ENCODE data around the gene SEMA3A. TPM values are rescaled to one million over a fixed set of nuclear protein-coding genes. Genes with fewer than 3 reads are reported as not detected.

Gene SEMA3A
- total and polyA plus RNA-seq, 4 donors: 11.7 to 32.0 (median 24.1) TPM

GRCh38 chr7:83921941-83922607 lies 272.5 kb downstream of the SEMA3A start:
- no peak overlapping the region for H3K27ac ChIP-seq (ENCODE audit: low read depth, low read length)
- no peaks in the 10 kb centered on the region for H3K36me3 ChIP-seq (ENCODE audit: control insufficient read depth, insufficient read depth, low read length)
- no peaks in the 10 kb centered on the region for H3K4me1 ChIP-seq (ENCODE audit: control insufficient read depth, insufficient read depth, low read length)
- peak in 2 of 6 donors; percentile 21 to 53 for DNase-seq (ENCODE audit: low read depth in 4 of 6, low spot score in 6 of 6)
- H3K9me3 ChIP-seq (ENCODE audit: control insufficient read depth, insufficient read depth, low read length): no peaks in the 10 kb centered on the region
- WGBS (ENCODE audit: insufficient coverage): 44% methylated on average over 2 of the region's 4 CpGs
- no peak overlapping the region for H3K4me3 ChIP-seq (ENCODE audit: low read depth, low read length)
- no peaks in the 10 kb centered on the region for H3K27me3 ChIP-seq (ENCODE audit: control insufficient read depth, insufficient read depth, low read length)

- WGBS (ENCODE audit: insufficient coverage): no CpG with 5 or more reads among the region's 1 CpG
- Histone ChIP-seq H3K4me3 (ENCODE audit: low read depth, low read length) (no peak overlapping the region), H3K27me3 (ENCODE audit: control insufficient read depth, insufficient read depth, low read length) (no peaks in the 10 kb centered on the region), H3K36me3 (ENCODE audit: control insufficient read depth, insufficient read depth, low read length) (no peaks in the 10 kb centered on the region), H3K4me1 (ENCODE audit: control insufficient read depth, insufficient read depth, low read length) (no peaks in the 10 kb centered on the region), H3K9me3 (ENCODE audit: control insufficient read depth, insufficient read depth, low read length) (no peaks in the 10 kb centered on the region), H3K27ac (ENCODE audit: low read depth, low read length) (no peak overlapping the region)
- peak in 2 of 6 donors; percentile 9 to 39 for DNase-seq (ENCODE audit: low read depth in 4 of 6, low spot score in 6 of 6)
Measured at GRCh38 chr7:83921271-83921940, 273.2 kb downstream of the SEMA3A start.

DNA sequence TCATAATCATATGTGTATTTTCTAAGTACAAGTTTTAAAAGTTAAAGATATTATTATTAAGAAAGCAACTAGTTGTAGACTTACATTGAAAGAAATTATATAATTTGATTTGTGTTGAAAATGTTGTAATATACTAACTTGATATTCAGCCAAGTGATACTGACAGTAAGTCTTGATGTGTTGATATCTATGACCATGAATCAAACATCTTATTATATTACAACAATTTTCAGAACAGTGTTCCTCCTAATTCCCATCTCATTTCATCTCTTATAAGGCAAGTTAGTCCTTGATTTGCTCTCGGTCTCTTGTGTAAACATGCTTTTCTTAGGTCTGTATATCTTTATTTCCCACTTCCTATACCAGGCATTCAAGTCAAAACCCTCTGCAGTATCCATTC lies 276.4 kb downstream of the SEMA3A start:
- no peaks in the 10 kb centered on the region for H3K9me3 ChIP-seq (ENCODE audit: control insufficient read depth, insufficient read depth, low read length)
- no peak overlapping the region for H3K4me3 ChIP-seq (ENCODE audit: low read depth, low read length)
- no peaks in the 10 kb centered on the region for H3K27me3 ChIP-seq (ENCODE audit: control insufficient read depth, insufficient read depth, low read length)
- no peak for DNase-seq (ENCODE audit: low read depth in 4 of 6, low spot score in 6 of 6)
- no peaks in the 10 kb centered on the region for H3K4me1 ChIP-seq (ENCODE audit: control insufficient read depth, insufficient read depth, low read length)
- no peak overlapping the region for H3K27ac ChIP-seq (ENCODE audit: low read depth, low read length)
- no CpG with 5 or more reads among the region's 1 CpG for WGBS (ENCODE audit: insufficient coverage)
- H3K36me3 ChIP-seq (ENCODE audit: control insufficient read depth, insufficient read depth, low read length): no peaks in the 10 kb centered on the region

DNA sequence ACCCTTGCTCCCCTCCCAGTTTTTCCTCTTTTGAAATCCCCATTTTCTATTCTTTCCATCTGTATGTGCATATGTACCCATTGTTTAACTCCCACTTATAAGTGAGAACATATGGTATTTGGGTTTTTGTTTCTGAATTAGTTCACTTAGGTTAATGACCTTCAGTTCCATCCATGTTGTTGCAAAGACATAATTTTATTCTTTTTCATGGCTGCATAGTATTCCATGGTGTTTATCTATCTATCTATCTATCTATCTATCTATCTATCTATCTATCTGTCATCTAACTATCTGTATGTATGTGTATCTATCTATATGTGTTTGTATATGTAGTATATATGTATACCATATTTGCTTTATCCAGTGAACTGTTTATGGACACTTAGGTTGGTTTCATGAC lies 281.4 kb downstream of the SEMA3A start:
- Histone ChIP-seq H3K27me3 (ENCODE audit: control insufficient read depth, insufficient read depth, low read length) (no peaks in the 10 kb centered on the region), H3K4me1 (ENCODE audit: control insufficient read depth, insufficient read depth, low read length) (no peaks in the 10 kb centered on the region), H3K9me3 (ENCODE audit: control insufficient read depth, insufficient read depth, low read length) (no peaks in the 10 kb centered on the region), H3K27ac (ENCODE audit: low read depth, low read length) (no peak overlapping the region), H3K36me3 (ENCODE audit: control insufficient read depth, insufficient read depth, low read length) (no peaks in the 10 kb centered on the region), H3K4me3 (ENCODE audit: low read depth, low read length) (no peak overlapping the region)
- no peak for DNase-seq (ENCODE audit: low read depth in 4 of 6, low spot score in 6 of 6)

DNA sequence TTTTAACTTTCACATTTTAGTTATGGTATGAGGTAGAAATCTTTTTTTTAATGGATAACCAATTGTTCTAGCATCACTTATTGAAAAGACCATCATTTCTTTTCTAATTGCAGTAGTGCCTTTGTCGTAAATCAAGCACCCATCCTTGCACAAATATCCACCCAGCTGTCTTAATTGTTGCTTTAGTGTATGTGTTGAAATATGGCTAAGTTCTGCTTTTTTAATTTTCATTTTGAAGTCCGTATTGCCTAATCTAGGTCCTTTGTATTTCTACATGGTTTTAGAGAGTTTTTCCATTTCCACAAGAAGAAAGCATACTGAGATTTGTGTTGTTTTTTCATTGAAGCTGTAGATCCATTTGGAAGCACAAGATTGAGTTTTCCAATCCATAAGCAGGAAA lies 286.1 kb downstream of the SEMA3A start:
- no peaks in the 10 kb centered on the region for H3K9me3 ChIP-seq (ENCODE audit: control insufficient read depth, insufficient read depth, low read length)
- no peak overlapping the region for H3K27ac ChIP-seq (ENCODE audit: low read depth, low read length)
- no peak for DNase-seq (ENCODE audit: low read depth in 4 of 6, low spot score in 6 of 6)
- H3K4me3 ChIP-seq (ENCODE audit: low read depth, low read length): no peak overlapping the region
- H3K4me1 ChIP-seq (ENCODE audit: control insufficient read depth, insufficient read depth, low read length): no peaks in the 10 kb centered on the region
- no peaks in the 10 kb centered on the region for H3K27me3 ChIP-seq (ENCODE audit: control insufficient read depth, insufficient read depth, low read length)
- no CpG with 5 or more reads among the region's 2 CpGs for WGBS (ENCODE audit: insufficient coverage)
- H3K36me3 ChIP-seq (ENCODE audit: control insufficient read depth, insufficient read depth, low read length): no peaks in the 10 kb centered on the region

Measured in spinal cord (tissue), 10 donors.